Measurements from ENCODE around the gene CDK13.

The CDK13 gene

DNA sequence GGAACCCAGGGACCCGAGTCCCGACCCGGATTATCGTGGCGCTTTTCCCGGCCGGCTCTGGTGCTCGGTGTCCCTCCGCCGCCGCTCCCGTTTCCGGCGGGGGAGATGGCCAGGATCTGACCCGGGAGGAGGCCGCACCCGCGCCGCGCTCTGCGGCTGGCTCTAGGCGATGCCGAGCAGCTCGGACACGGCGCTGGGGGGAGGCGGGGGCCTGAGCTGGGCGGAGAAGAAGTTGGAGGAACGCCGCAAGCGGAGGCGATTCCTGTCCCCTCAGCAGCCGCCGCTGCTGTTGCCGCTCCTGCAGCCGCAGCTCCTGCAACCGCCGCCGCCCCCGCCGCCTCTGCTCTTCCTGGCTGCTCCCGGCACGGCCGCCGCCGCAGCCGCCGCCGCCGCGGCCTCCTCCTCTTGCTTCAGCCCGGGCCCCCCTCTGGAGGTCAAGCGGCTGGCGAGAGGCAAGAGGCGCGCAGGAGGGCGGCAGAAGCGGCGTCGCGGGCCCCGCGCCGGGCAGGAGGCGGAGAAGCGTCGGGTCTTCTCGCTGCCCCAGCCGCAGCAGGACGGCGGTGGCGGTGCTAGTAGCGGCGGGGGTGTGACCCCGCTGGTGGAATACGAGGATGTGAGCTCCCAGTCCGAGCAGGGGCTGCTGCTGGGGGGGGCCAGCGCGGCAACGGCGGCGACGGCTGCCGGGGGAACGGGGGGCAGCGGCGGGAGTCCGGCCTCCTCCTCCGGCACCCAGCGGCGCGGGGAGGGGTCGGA is 593 bp downstream of the CDK13 start:
- Histone ChIP-seq H3K36me3 (ENCODE audit: insufficient read depth, low read length) (no peaks in the 10 kb centered on the region), H3K4me2 (ENCODE audit: low read length) (peak overlapping the region; percentile 92), H3K4me1 (ENCODE audit: control insufficient read depth, insufficient read depth, low read length) (peaks cover 16% of the 10 kb centered on the region), H3K9me3 (replicated peaks; ENCODE audit: low read length) (no peaks in the 10 kb centered on the region), H3K9ac (ENCODE audit: low read depth, low read length) (peak overlapping the region; percentile 95), H3K27me3 (ENCODE audit: control insufficient read depth, insufficient read depth, low read length) (no peaks in the 10 kb centered on the region), H3K4me3 (ENCODE audit: low read length) (peak overlapping the region; percentile 94)

DNA sequence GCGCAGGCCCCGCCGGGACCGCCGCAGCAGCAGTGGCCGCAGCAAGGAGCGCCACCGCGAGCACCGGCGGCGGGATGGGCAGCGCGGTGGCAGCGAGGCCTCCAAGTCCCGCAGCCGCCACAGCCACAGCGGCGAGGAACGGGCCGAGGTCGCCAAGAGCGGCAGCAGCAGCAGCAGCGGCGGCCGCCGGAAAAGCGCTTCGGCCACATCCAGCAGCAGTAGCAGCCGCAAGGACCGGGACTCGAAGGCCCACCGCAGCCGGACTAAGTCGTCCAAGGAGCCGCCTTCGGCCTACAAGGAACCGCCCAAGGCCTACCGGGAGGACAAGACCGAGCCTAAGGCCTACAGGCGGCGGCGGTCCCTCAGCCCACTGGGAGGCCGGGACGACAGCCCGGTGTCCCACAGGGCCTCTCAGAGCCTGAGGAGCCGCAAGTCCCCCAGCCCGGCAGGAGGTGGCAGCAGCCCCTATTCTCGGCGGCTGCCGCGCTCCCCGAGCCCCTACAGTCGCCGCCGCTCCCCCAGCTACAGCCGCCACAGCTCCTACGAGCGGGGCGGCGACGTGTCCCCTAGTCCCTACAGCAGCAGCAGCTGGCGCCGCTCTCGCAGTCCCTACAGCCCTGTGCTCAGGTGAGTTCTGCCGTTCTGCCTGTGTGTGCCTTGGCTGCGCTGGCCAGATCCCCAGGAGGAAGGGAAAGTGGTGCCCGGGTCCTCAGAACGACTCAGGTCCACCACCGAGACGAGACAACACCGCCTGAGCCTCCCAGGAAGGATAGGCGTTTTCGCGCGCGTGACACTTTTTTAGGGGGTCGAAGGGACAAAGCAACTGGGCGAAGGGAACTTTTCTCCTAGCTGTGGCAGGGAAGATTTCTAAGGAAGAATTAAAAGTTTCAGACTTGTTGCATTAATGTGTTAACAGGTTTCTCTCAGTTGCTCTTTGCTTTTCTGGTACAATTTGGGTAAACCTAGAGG is 1.5 kb downstream of the CDK13 start:
- H3K9me3 ChIP-seq (replicated peaks; ENCODE audit: low read length), result no peaks in the 10 kb centered on the region
- peaks cover 16% of the 10 kb centered on the region for H3K4me1 ChIP-seq (ENCODE audit: control insufficient read depth, insufficient read depth, low read length)
- H3K4me3 ChIP-seq (ENCODE audit: low read length), result peak overlapping the region; percentile 94
- peak overlapping the region; percentile 92 for H3K4me2 ChIP-seq (ENCODE audit: low read length)
- H3K9ac ChIP-seq (ENCODE audit: low read depth, low read length), result peak overlapping the region; percentile 95
- no peaks in the 10 kb centered on the region for H3K36me3 ChIP-seq (ENCODE audit: insufficient read depth, low read length)
- no peaks in the 10 kb centered on the region for H3K27me3 ChIP-seq (ENCODE audit: control insufficient read depth, insufficient read depth, low read length)

DNA sequence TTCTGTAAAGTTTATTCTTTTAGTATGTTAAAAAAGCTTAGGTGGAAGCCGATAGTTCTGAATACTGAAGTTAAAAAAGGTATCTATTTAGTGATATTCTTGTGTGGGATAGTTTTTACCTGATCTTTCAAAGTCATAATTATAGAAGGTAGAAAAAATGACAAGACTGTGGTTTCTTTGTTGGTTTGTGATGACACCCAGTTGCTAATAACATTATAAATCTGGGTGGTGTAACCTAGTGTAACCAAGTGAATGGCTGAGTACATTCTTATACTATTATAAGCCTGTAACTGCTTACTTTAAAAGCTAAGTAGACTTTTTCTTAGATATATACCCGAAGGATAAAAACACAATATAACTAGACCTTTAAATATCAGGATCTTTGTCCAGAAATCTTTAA is 2.3 kb downstream of the CDK13 start:
- Histone ChIP-seq H3K36me3 (ENCODE audit: insufficient read depth, low read length) (no peaks in the 10 kb centered on the region), H3K9me3 (replicated peaks; ENCODE audit: low read length) (no peaks in the 10 kb centered on the region), H3K4me3 (ENCODE audit: low read length) (peak overlapping the region; percentile 94), H3K4me2 (ENCODE audit: low read length) (peak overlapping the region; percentile 92), H3K9ac (ENCODE audit: low read depth, low read length) (peak overlapping the region; percentile 95), H3K4me1 (ENCODE audit: control insufficient read depth, insufficient read depth, low read length) (peaks cover 16% of the 10 kb centered on the region), H3K27me3 (ENCODE audit: control insufficient read depth, insufficient read depth, low read length) (no peaks in the 10 kb centered on the region)

DNA sequence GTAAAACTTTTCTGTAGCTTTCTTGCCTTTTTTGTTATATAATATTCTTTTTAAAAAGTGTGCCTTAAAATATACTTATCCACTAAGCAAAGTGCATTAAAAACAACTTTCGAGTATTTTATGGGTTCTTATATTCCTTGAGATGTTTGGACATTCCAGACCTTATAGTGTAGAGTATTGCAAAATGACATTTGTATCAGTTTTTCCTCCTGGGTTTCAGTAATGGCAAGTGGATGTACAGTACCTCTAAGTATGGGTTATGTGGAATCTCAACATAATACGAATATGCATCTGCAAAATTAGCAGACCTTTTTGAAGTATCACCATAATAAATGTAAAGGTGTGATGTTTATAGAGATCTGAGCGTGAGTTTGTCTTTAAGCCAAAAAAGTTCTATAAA is 2.7 kb downstream of the CDK13 start:
- Histone ChIP-seq H3K27me3 (ENCODE audit: control insufficient read depth, insufficient read depth, low read length) (no peaks in the 10 kb centered on the region), H3K36me3 (ENCODE audit: insufficient read depth, low read length) (no peaks in the 10 kb centered on the region), H3K9ac (ENCODE audit: low read depth, low read length) (peak overlapping the region; percentile 95), H3K9me3 (replicated peaks; ENCODE audit: low read length) (no peaks in the 10 kb centered on the region), H3K4me2 (ENCODE audit: low read length) (peak overlapping the region; percentile 92), H3K4me3 (ENCODE audit: low read length) (peak overlapping the region; percentile 94), H3K4me1 (ENCODE audit: control insufficient read depth, insufficient read depth, low read length) (peaks cover 16% of the 10 kb centered on the region)

- Histone ChIP-seq H3K9ac (ENCODE audit: low read depth, low read length) (no peak overlapping the region), H3K4me1 (ENCODE audit: control insufficient read depth, insufficient read depth, low read length) (peaks cover 12% of the 10 kb centered on the region), H3K27me3 (ENCODE audit: control insufficient read depth, insufficient read depth, low read length) (no peaks in the 10 kb centered on the region), H3K9me3 (replicated peaks; ENCODE audit: low read length) (no peaks in the 10 kb centered on the region), H3K36me3 (ENCODE audit: insufficient read depth, low read length) (no peaks in the 10 kb centered on the region), H3K4me3 (ENCODE audit: low read length) (peak overlapping the region; percentile 94), H3K4me2 (ENCODE audit: low read length) (peak overlapping the region; percentile 92)
Measured at GRCh38 chr7:39954694-39955093, 4.6 kb downstream of the CDK13 start.

- peaks cover 12% of the 10 kb centered on the region for H3K4me1 ChIP-seq (ENCODE audit: control insufficient read depth, insufficient read depth, low read length)
- H3K27me3 ChIP-seq (ENCODE audit: control insufficient read depth, insufficient read depth, low read length), result no peaks in the 10 kb centered on the region
- H3K4me2 ChIP-seq (ENCODE audit: low read length), result no peak overlapping the region
- no peak overlapping the region for H3K4me3 ChIP-seq (ENCODE audit: low read length)
- no peak overlapping the region for H3K9ac ChIP-seq (ENCODE audit: low read depth, low read length)
- no peaks in the 10 kb centered on the region for H3K36me3 ChIP-seq (ENCODE audit: insufficient read depth, low read length)
- no peaks in the 10 kb centered on the region for H3K9me3 ChIP-seq (replicated peaks; ENCODE audit: low read length)
Measured at GRCh38 chr7:39958038-39958437, 8.0 kb downstream of the CDK13 start.

GRCh38 chr7:39967406-39968161 is 17.5 kb downstream of the CDK13 start:
- no peaks in the 10 kb centered on the region for H3K36me3 ChIP-seq (ENCODE audit: insufficient read depth, low read length)
- no peak overlapping the region for H3K4me3 ChIP-seq (ENCODE audit: low read length)
- no peak overlapping the region for H3K9ac ChIP-seq (ENCODE audit: low read depth, low read length)
- H3K4me1 ChIP-seq (ENCODE audit: control insufficient read depth, insufficient read depth, low read length), result no peaks in the 10 kb centered on the region
- H3K27me3 ChIP-seq (ENCODE audit: control insufficient read depth, insufficient read depth, low read length), result no peaks in the 10 kb centered on the region
- no peak overlapping the region for H3K4me2 ChIP-seq (ENCODE audit: low read length)
- H3K9me3 ChIP-seq (replicated peaks; ENCODE audit: low read length), result no peaks in the 10 kb centered on the region

- Histone ChIP-seq H3K4me1 (ENCODE audit: control insufficient read depth, insufficient read depth, low read length) (no peaks in the 10 kb centered on the region), H3K4me2 (ENCODE audit: low read length) (no peak overlapping the region), H3K9me3 (replicated peaks; ENCODE audit: low read length) (no peaks in the 10 kb centered on the region), H3K9ac (ENCODE audit: low read depth, low read length) (no peak overlapping the region), H3K36me3 (ENCODE audit: insufficient read depth, low read length) (no peaks in the 10 kb centered on the region), H3K4me3 (ENCODE audit: low read length) (no peak overlapping the region), H3K27me3 (ENCODE audit: control insufficient read depth, insufficient read depth, low read length) (no peaks in the 10 kb centered on the region)
Measured at GRCh38 chr7:39969431-39969830, 19.4 kb downstream of the CDK13 start.

GRCh38 chr7:39971924-39972323 is 21.9 kb downstream of the CDK13 start:
- H3K27me3 ChIP-seq (ENCODE audit: control insufficient read depth, insufficient read depth, low read length), result no peaks in the 10 kb centered on the region
- H3K4me2 ChIP-seq (ENCODE audit: low read length), result no peak overlapping the region
- H3K9me3 ChIP-seq (replicated peaks; ENCODE audit: low read length), result no peaks in the 10 kb centered on the region
- H3K9ac ChIP-seq (ENCODE audit: low read depth, low read length), result no peak overlapping the region
- no peak overlapping the region for H3K4me3 ChIP-seq (ENCODE audit: low read length)
- no peaks in the 10 kb centered on the region for H3K4me1 ChIP-seq (ENCODE audit: control insufficient read depth, insufficient read depth, low read length)
- H3K36me3 ChIP-seq (ENCODE audit: insufficient read depth, low read length), result no peaks in the 10 kb centered on the region

- Histone ChIP-seq H3K9me3 (replicated peaks; ENCODE audit: low read length) (no peaks in the 10 kb centered on the region), H3K9ac (ENCODE audit: low read depth, low read length) (no peak overlapping the region), H3K36me3 (ENCODE audit: insufficient read depth, low read length) (no peaks in the 10 kb centered on the region), H3K4me3 (ENCODE audit: low read length) (no peak overlapping the region), H3K27me3 (ENCODE audit: control insufficient read depth, insufficient read depth, low read length) (no peaks in the 10 kb centered on the region), H3K4me2 (ENCODE audit: low read length) (no peak overlapping the region), H3K4me1 (ENCODE audit: control insufficient read depth, insufficient read depth, low read length) (no peaks in the 10 kb centered on the region)
Measured at GRCh38 chr7:39973801-39974200, 23.7 kb downstream of the CDK13 start.

Data from skeletal muscle satellite cell (primary cell).